OCI-LY1 (cell line): Measurements from ENCODE around the gene BRCA1.

Source experiments
- H2AFZ ChIP-seq: fragments of 200-600 bp; sonication (generic), shearing (Covaris generic); 2 replicates; pipeline ENCODE4 v1.6.0; 2014; ENCODE audit warnings: antibody characterized with exemption, mild to moderate bottlenecking, low read length
- H3F3A ChIP-seq: fragments of 200-600 bp; sonication (generic), shearing (Covaris generic); 2 replicates; pipeline ENCODE4 v1.6.0; 2014; ENCODE audit warnings: mild to moderate bottlenecking, antibody characterized with exemption, low read length, moderate library complexity; ENCODE audit not compliant: insufficient read depth
- H3K27ac ChIP-seq: fragments of 200-600 bp; sonication (generic); 2 replicates; pipeline ENCODE4 v1.5.1; 2014; ENCODE audit warnings: low read length, mixed run types, mild to moderate bottlenecking, low read depth; ENCODE audit not compliant: poor library complexity, severe bottlenecking
- H3K27me3 ChIP-seq: fragments of 200-600 bp; sonication (generic); 2 replicates; pipeline ENCODE4 v1.6.0; 2014; ENCODE audit warnings: antibody characterized with exemption, mild to moderate bottlenecking, low read length, moderate library complexity; ENCODE audit not compliant: insufficient read depth
- H3K36me3 ChIP-seq: fragments of 200-600 bp; sonication (generic); 2 replicates; pipeline ENCODE4 v1.6.1; 2014; ENCODE audit warnings: mild to moderate bottlenecking, antibody characterized with exemption, low read length, moderate library complexity, mixed read lengths; ENCODE audit not compliant: insufficient read depth
- H3K4me1 ChIP-seq: fragments of 200-600 bp; sonication (generic); 2 replicates; pipeline ENCODE4 v1.5.1; 2014; ENCODE audit warnings: mild to moderate bottlenecking, low read length, moderate library complexity; ENCODE audit not compliant: insufficient read depth, severe bottlenecking
- H3K4me2 ChIP-seq: fragments of 200-600 bp; sonication (generic), shearing (Covaris generic); 2 replicates; pipeline ENCODE4 v1.6.1; 2014; ENCODE audit warnings: low read length
- H3K4me3 ChIP-seq: fragments of 200-600 bp; sonication (generic); 2 replicates; pipeline ENCODE4 v1.5.1; 2014; ENCODE audit warnings: low read length, low read depth, mild to moderate bottlenecking, mixed read lengths; ENCODE audit not compliant: poor library complexity, severe bottlenecking
- H3K79me2 ChIP-seq: fragments of 200-600 bp; shearing (Covaris generic); 2 replicates; pipeline ENCODE4 v1.6.1; 2016; ENCODE audit warnings: mixed run types, low read length, mixed read lengths; ENCODE audit not compliant: insufficient read depth
- H3K9ac ChIP-seq: fragments of 200-600 bp; sonication (generic), shearing (Covaris generic); 2 replicates; pipeline ENCODE4 v1.6.1; 2014; ENCODE audit warnings: mild to moderate bottlenecking, low read length, mixed read lengths
- H3K9me2 ChIP-seq: fragments of 200-600 bp; sonication (generic), shearing (Covaris generic); 2 replicates; pipeline ENCODE4 v1.6.1; 2014; ENCODE audit warnings: low read depth, mild to moderate bottlenecking, low read length, mixed read lengths
- H3K9me3 ChIP-seq: fragments of 200-600 bp; shearing (Covaris generic); 2 replicates; pipeline ENCODE4 v1.6.1; 2014; ENCODE audit warnings: low read length, mixed read lengths
- H4K20me1 ChIP-seq: fragments of 200-600 bp; sonication (generic), shearing (Covaris generic); 2 replicates; pipeline ENCODE4 v1.6.0; 2016; ENCODE audit warnings: mild to moderate bottlenecking, low read length; ENCODE audit not compliant: insufficient read depth
- EZH2 ChIP-seq: fragments of 200-600 bp; sonication (generic), shearing (Covaris generic); IDR thresholded peaks from 2 replicates; pipeline ENCODE4 v1.8.0; 2017; ENCODE audit warnings: borderline replicate concordance, mixed run types, mild to moderate bottlenecking, antibody characterized with exemption, low read length, moderate library complexity, mixed read lengths
- TF ChIP-seq, protein P1 (sequence below): fragments of 200-600 bp; sonication (generic), shearing (Covaris generic); IDR thresholded peaks from 2 replicates; pipeline ENCODE4 v1.5.1; 2017; ENCODE audit warnings: mild to moderate bottlenecking, antibody characterized with exemption, low read length, moderate library complexity, mixed read lengths

The BRCA1 gene

DNA sequence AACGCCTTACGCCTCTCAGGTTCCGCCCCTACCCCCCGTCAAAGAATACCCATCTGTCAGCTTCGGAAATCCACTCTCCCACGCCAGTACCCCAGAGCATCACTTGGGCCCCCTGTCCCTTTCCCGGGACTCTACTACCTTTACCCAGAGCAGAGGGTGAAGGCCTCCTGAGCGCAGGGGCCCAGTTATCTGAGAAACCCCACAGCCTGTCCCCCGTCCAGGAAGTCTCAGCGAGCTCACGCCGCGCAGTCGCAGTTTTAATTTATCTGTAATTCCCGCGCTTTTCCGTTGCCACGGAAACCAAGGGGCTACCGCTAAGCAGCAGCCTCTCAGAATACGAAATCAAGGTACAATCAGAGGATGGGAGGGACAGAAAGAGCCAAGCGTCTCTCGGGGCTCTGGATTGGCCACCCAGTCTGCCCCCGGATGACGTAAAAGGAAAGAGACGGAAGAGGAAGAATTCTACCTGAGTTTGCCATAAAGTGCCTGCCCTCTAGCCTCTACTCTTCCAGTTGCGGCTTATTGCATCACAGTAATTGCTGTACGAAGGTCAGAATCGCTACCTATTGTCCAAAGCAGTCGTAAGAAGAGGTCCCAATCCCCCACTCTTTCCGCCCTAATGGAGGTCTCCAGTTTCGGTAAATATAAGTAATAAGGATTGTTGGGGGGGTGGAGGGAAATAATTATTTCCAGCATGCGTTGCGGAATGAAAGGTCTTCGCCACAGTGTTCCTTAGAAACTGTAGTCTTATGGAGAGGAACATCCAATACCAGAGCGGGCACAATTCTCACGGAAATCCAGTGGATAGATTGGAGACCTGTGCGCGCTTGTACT, at the start of gene BRCA1:
Gene BRCA1 (minus strand): TSS at position 232 of the 834 bp plus-strand sequence. CDS start 1,268 bp downstream, outside the sequence.
- H3K79me2 ChIP-seq = peaks cover 10% of the 10 kb centered on the region; the same call in 1 of the 2 replicates
- no peaks in the 10 kb centered on the region for H3F3A ChIP-seq
- no peaks in the 10 kb centered on the region for H3K27me3 ChIP-seq
- no peak within 1 kb of the TSS for H2AFZ ChIP-seq
- TF ChIP-seq, protein P1, sequence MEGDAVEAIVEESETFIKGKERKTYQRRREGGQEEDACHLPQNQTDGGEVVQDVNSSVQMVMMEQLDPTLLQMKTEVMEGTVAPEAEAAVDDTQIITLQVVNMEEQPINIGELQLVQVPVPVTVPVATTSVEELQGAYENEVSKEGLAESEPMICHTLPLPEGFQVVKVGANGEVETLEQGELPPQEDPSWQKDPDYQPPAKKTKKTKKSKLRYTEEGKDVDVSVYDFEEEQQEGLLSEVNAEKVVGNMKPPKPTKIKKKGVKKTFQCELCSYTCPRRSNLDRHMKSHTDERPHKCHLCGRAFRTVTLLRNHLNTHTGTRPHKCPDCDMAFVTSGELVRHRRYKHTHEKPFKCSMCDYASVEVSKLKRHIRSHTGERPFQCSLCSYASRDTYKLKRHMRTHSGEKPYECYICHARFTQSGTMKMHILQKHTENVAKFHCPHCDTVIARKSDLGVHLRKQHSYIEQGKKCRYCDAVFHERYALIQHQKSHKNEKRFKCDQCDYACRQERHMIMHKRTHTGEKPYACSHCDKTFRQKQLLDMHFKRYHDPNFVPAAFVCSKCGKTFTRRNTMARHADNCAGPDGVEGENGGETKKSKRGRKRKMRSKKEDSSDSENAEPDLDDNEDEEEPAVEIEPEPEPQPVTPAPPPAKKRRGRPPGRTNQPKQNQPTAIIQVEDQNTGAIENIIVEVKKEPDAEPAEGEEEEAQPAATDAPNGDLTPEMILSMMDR = no peak
- TF ChIP-seq EZH2 = no peak
- no peaks in the 10 kb centered on the region for H4K20me1 ChIP-seq
- peaks cover 26% of the 10 kb centered on the region for H3K36me3 ChIP-seq
- peak within 1 kb of the TSS; percentile 90 for H3K4me3 ChIP-seq
- peak within 1 kb of the TSS; percentile 94 for H3K9ac ChIP-seq
- no peaks in the 10 kb centered on the region for H3K9me2 ChIP-seq
- H3K4me2 ChIP-seq = peak within 1 kb of the TSS; percentile 92
- H3K27ac ChIP-seq = peak within 1 kb of the TSS; percentile 62
- H3K4me1 ChIP-seq = peaks cover 34% of the 10 kb centered on the region
- no peaks in the 10 kb centered on the region for H3K9me3 ChIP-seq

DNA sequence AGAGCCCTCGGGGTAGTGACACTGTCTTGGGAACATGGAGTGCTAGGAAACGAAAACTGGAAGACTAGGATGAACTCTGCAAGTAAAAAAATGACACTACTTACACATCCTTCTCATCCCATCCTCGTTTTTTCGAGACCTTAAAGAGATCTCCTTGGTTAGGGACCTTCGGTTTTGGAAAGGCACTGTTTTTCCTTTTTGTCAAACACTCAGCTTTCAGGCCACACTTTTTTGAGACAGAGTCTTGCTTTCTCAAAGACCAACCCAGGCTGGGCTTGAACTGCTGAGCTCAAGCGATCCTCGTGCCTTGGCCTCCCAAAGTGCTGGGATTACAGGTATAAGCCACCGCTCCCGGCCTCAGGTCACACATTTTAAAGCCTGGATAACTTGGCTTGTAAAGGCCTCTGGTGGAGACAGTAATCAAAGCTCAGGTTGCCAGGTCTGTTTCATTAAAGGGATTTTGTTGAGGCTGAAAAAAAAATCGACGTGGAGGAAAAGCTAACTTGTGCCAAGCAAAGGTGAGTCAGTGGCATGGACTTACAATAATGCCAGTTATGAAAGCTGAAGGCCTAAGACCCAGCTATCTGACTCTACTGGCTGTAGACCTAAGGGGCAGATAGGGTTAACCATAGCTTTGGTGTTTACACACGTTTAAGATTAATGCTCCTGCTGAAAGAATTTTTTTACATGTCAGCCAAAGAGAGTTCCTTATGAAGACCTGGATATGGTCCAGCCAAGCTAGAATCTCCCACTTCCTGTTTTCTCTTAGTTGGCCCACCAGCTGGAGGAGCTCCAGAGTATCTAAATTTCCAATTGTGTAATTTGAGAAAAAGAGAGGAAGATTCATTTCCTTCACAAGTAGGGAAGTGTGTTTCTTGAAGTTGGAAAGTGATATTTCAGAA, 46.7 kb upstream of the BRCA1 start:
- H3K27me3 ChIP-seq = no peaks in the 10 kb centered on the region
- peak overlapping the region; percentile 77 for H3K4me3 ChIP-seq
- H3K9ac ChIP-seq = peak overlapping the region; percentile 84
- TF ChIP-seq EZH2 = no peak
- TF ChIP-seq, protein P1 = no peak; the same call in 1 of the 2 replicates
- H3K36me3 ChIP-seq = peaks cover 19% of the 10 kb centered on the region; the same call in 1 of the 2 replicates
- peaks cover 18% of the 10 kb centered on the region for H3K79me2 ChIP-seq
- no peak overlapping the region for H2AFZ ChIP-seq
- peaks cover 39% of the 10 kb centered on the region for H3K4me1 ChIP-seq
- H4K20me1 ChIP-seq = no peaks in the 10 kb centered on the region
- no peaks in the 10 kb centered on the region for H3K9me2 ChIP-seq
- H3K27ac ChIP-seq = peak overlapping the region; percentile 93
- H3K9me3 ChIP-seq = no peaks in the 10 kb centered on the region
- peak overlapping the region; percentile 81 for H3K4me2 ChIP-seq
- H3F3A ChIP-seq = no peaks in the 10 kb centered on the region

- Histone ChIP-seq H3K27me3 (no peaks in the 10 kb centered on the region), H3K9me3 (no peaks in the 10 kb centered on the region), H3F3A (no peaks in the 10 kb centered on the region), H3K4me1 (peaks cover 35% of the 10 kb centered on the region), H3K79me2 (peaks cover 18% of the 10 kb centered on the region), H4K20me1 (no peaks in the 10 kb centered on the region), H3K4me2 (peak within 1 kb of the TSS; percentile 81), H3K9ac (peak within 1 kb of the TSS; percentile 84), H3K27ac (peak within 1 kb of the TSS; percentile 93), H2AFZ (0 out of 2 replicates have a peak within 1 kb of the TSS, but pooled peaks have one; percentile 9), H3K36me3 (peaks cover 10% of the 10 kb centered on the region; the same call in 1 of the 2 replicates), H3K9me2 (no peaks in the 10 kb centered on the region), H3K4me3 (peak within 1 kb of the TSS; percentile 77)
- no peak for TF ChIP-seq EZH2
- TF ChIP-seq, protein P1 = peak; percentile 36; the same call in 1 of the 2 replicates
These were observed 45.8 kb upstream of the BRCA1 start, which contains the start of gene NBR1 for GRCh38 chr17:43170766-43171585. Gene NBR1, plus strand, starts transcription at chr17:43171214. Its CDS starts 4,586 bp downstream, at chr17:43175800.
